D721Med (cell line): ENCODE results near the gene PPP3CA.
A peak's percentile ranks its signal among the peaks of the same experiment; 100 is the strongest.

Experiments used
- DNase-seq: peaks from one replicate; pipeline ENCODE4 v3.0.0; 2011; ENCODE audit warnings: low spot score; ENCODE audit not compliant: insufficient read length
- FAIRE-seq: peaks from 2 replicates; lab custom pipeline; 2011; peaks lifted over from hg19 to GRCh38; lab: Jason Lieb, UNC
- TF ChIP-seq, protein P1 (sequence below): IDR thresholded peaks from 2 replicates; pipeline ENCODE4 v1.5.1; 2012; ENCODE audit warnings: mild to moderate bottlenecking, control low read depth; ENCODE audit not compliant: insufficient read depth; ENCODE audit errors: missing control alignments

The PPP3CA gene

DNA sequence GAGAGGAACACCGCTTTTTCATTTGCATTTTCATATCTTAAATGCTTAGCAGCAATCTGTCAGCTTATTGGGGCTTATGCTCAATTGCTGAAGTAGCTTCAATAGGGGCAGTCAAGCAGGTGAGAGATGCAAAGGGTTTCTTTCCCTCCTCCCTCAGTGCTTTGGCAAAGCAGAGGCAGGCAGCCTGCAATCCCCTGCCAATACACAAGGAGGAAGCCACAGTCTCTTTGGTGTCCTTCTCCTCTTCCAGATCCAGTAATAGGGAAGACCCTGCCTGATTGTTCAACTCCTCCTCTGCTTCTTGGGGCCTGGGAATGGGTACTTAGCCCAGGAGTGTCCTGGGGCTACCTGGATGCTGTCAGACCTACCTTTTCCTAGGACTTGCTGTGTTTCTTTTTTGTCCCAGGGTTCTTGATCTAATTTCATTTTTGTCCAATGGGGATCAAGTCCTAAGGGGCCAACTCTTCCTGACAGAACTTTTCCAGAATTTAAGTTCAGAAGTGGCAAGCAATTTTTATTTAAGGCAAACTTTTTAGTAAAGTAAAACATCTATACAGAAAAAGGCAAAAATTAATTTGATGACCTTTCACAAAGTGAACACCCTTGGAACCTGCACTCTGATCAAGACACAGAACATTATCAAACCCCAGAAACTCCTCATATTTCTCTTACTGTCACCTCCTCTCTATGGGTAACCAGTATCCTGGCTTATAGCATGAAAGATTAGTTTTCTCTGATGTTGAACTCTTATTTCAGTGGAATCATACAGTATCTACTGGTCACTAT lies 260.3 kb downstream of the PPP3CA start:
- TF ChIP-seq, protein P1, sequence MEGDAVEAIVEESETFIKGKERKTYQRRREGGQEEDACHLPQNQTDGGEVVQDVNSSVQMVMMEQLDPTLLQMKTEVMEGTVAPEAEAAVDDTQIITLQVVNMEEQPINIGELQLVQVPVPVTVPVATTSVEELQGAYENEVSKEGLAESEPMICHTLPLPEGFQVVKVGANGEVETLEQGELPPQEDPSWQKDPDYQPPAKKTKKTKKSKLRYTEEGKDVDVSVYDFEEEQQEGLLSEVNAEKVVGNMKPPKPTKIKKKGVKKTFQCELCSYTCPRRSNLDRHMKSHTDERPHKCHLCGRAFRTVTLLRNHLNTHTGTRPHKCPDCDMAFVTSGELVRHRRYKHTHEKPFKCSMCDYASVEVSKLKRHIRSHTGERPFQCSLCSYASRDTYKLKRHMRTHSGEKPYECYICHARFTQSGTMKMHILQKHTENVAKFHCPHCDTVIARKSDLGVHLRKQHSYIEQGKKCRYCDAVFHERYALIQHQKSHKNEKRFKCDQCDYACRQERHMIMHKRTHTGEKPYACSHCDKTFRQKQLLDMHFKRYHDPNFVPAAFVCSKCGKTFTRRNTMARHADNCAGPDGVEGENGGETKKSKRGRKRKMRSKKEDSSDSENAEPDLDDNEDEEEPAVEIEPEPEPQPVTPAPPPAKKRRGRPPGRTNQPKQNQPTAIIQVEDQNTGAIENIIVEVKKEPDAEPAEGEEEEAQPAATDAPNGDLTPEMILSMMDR = no peak
- FAIRE-seq = peak; percentile 64
- DNase-seq = no peak

DNA sequence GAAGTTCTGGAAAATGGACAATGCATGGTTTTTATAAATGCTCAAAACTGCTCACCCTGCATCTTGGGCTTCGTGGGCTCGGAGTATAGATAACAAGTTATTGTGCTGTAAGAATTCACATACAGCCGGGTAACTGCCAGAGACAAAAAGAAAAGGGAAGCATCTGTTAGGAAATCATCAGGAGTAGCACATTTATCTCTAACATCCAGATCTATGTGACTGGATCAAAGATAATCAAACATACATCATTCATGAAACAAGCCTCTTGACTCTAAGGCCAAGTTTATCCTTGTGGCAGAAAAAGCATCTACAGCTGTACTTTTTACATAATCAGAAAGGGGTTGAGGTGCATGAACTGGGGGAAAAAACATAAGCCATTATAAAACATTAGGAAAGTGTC lies 264.2 kb downstream of the PPP3CA start:
- TF ChIP-seq, protein P1 = no peak
- DNase-seq (no peak), FAIRE-seq (peak; percentile 32)

DNA sequence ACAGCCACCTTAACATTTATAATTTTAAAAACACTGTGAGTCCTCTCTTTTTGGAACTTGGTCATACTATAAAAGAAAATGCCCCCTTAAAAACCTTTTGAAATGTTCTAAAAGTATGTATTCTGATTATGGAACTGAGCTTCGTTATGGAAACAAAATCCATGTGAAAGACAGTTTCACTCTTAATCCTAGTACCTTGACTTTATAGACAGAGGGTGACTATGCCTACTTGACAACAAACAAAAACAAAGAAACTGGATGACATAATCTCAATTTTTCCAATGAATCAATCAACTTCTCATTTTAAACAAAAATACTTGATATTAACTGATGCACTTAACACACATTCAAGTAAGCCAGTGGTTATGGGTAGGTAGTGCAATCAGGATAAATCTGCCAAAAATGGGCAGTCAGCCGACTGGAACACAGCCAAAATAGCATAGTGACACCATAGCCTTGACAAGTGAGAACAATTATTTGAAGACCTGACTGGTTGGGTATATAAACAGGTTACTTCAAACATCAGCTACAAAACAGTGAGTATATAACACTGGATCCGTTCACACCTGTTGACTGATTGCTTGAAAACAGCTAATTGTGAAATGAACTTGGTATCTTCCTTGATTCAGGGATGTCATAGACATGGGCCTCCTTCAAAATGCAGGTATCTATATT lies 265.5 kb downstream of the PPP3CA start:
- TF ChIP-seq, protein P1 = no peak
- no peak for DNase-seq
- FAIRE-seq = peak; percentile 61

GRCh38 chr4:101081166-101081565 lies 266.2 kb downstream of the PPP3CA start:
- TF ChIP-seq, protein P1 = no peak
- FAIRE-seq = no peak
- DNase-seq = no peak

DNA sequence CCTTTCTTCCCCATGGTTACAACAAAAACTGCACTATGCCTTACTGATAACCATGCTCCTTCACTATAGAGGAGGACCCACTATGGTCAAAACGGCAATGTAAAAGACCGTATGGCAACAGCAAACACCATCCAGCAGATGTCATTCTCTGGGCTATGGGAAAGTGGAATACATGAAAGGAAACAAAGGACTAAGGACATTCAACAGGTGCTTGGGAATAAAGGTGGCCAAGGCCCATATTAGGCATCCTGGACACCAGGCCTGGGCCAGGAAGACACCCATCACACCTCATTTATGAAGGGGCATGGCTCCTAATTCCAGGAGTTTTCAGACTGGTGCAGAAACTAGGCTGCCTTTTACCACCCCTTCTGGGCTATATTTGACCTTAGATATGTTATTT lies 268.4 kb downstream of the PPP3CA start:
- TF ChIP-seq, protein P1 = no peak
- DNase-seq = no peak
- FAIRE-seq = no peak

- TF ChIP-seq, protein P1 = no peak
- DNase-seq (no peak), FAIRE-seq (no peak)
Observed at GRCh38 chr4:101076032-101076431, 271.3 kb downstream of the PPP3CA start.

GRCh38 chr4:101075536-101075935 lies 271.8 kb downstream of the PPP3CA start:
- FAIRE-seq (no peak), DNase-seq (no peak)
- TF ChIP-seq, protein P1 = no peak
